ENCODE results near the gene PLEKHA7. TPM values are rescaled to one million over a fixed set of nuclear protein-coding genes. Genes with fewer than 3 reads are reported as not detected.

PLEKHA7 gene
- total and polyA plus RNA-seq, 7 donors = 0.74 to 2.6 (median 1.2) TPM

- H3K9me3 ChIP-seq = no peaks in the 10 kb centered on the region
- WGBS, 3 donors = 30 to 34% (median 31%) methylated on average over 8 of the region's 8 CpGs
- intact Hi-C loops (cut with DNase I) = loop anchor here (2.0 to 10.0 kb wide), 4 partner anchors 60 to 244 kb away; no protein-coding TSS in a partner anchor
- H3K4me3 ChIP-seq = no peak overlapping the region
- peak; percentile 88 for TF ChIP-seq CTCF (IDR thresholded peaks at IDR 0.05)
- no peaks in the 10 kb centered on the region for H3K36me3 ChIP-seq (ENCODE audit: insufficient read depth in 1 of 2, low read depth in 1 of 2)
- ATAC-seq = peak; percentile 74 to 90 (median 82)
- H3K4me1 ChIP-seq = peaks cover 8% of the 10 kb centered on the region
- no peak overlapping the region for H3K27ac ChIP-seq
- no peaks in the 10 kb centered on the region for H3K27me3 ChIP-seq (ENCODE audit: insufficient read depth in 3 of 3, low read length in 2 of 3)
- peak; percentile 75 to 86 for DNase-seq
These were observed 193.7 kb downstream of the PLEKHA7 start for GRCh38 chr11:16820324-16821092.

- Histone ChIP-seq H3K9me3 (no peaks in the 10 kb centered on the region), H3K4me1 (peaks cover 11% of the 10 kb centered on the region), H3K27me3 (ENCODE audit: insufficient read depth in 3 of 3, low read length in 2 of 3) (no peaks in the 10 kb centered on the region), H3K36me3 (ENCODE audit: insufficient read depth in 1 of 2, low read depth in 1 of 2) (no peaks in the 10 kb centered on the region), H3K4me3 (no peak overlapping the region), H3K27ac (no peak overlapping the region)
- ATAC-seq (no peak), DNase-seq (no peak)
- WGBS, 3 donors = 81 to 88% (median 85%) methylated on average over 4 of the region's 4 CpGs
- intact Hi-C loops (cut with DNase I) = no loop called here
- TF ChIP-seq CTCF (IDR thresholded peaks at IDR 0.05) = no peak
These were observed 195.9 kb downstream of the PLEKHA7 start for GRCh38 chr11:16818284-16818683.

- Histone ChIP-seq H3K4me3 (no peak overlapping the region), H3K27ac (no peak overlapping the region), H3K4me1 (peaks cover 11% of the 10 kb centered on the region), H3K36me3 (ENCODE audit: insufficient read depth in 1 of 2, low read depth in 1 of 2) (no peaks in the 10 kb centered on the region), H3K9me3 (no peaks in the 10 kb centered on the region), H3K27me3 (ENCODE audit: insufficient read depth in 3 of 3, low read length in 2 of 3) (no peaks in the 10 kb centered on the region)
- ATAC-seq = no peak
- intact Hi-C loops (cut with DNase I) = no loop called here
- no peak for TF ChIP-seq CTCF (IDR thresholded peaks at IDR 0.05)
- WGBS, 3 donors = 63 to 72% (median 64%) methylated on average over 4 of the region's 4 CpGs
- DNase-seq = no peak
These were observed 196.9 kb downstream of the PLEKHA7 start for GRCh38 chr11:16817351-16817750.

- WGBS, 3 donors = 95 to 97% (median 95%) methylated on average over 32 of the region's 32 CpGs
- H3K4me3 ChIP-seq = no peak overlapping the region
- intact Hi-C loops (cut with DNase I) = no loop called here
- no peaks in the 10 kb centered on the region for H3K36me3 ChIP-seq (ENCODE audit: insufficient read depth in 1 of 2, low read depth in 1 of 2)
- ATAC-seq = no peak
- no peak for TF ChIP-seq CTCF (IDR thresholded peaks at IDR 0.05)
- no peak overlapping the region for H3K27ac ChIP-seq
- peaks cover 11% of the 10 kb centered on the region for H3K4me1 ChIP-seq
- no peaks in the 10 kb centered on the region for H3K9me3 ChIP-seq
- DNase-seq = no peak
- no peaks in the 10 kb centered on the region for H3K27me3 ChIP-seq (ENCODE audit: insufficient read depth in 3 of 3, low read length in 2 of 3)
These were observed 197.6 kb downstream of the PLEKHA7 start for GRCh38 chr11:16816358-16817270.
